Panc1 (cell line): ENCODE data around the gene HAUS1.

Source experiments
- CTCF ChIP-seq: fragments of 450-650 bp; IDR thresholded peaks from 2 replicates; pipeline ENCODE4 v1.5.1; 2017; ENCODE audit warnings: mild to moderate bottlenecking
- POLR2AphosphoS5 ChIP-seq: IDR thresholded peaks from 2 replicates; pipeline ENCODE4 v1.6.1; 2012; ENCODE audit warnings: mild to moderate bottlenecking, low read depth, low read length, moderate library complexity
- REST ChIP-seq, 2 experiments: IDR thresholded peaks; 2 replicates each; pipeline ENCODE4 v1.6.1; 2011 to 2012; ENCODE audit warnings: low read depth in 2 of 2, control low read depth in 1 of 2, low read length in 1 of 2, mild to moderate bottlenecking in 1 of 2, moderate library complexity in 1 of 2; ENCODE audit not compliant: insufficient read depth in 1 of 2
- SIN3A ChIP-seq: IDR thresholded peaks from 2 replicates; pipeline ENCODE4 v1.6.1; 2012; ENCODE audit warnings: low read depth, mild to moderate bottlenecking, low read length, moderate library complexity, borderline replicate concordance; ENCODE audit not compliant: insufficient read depth

- TF ChIP-seq CTCF (peak; percentile 59), REST (IDR thresholded peaks at IDR 0.05; ENCODE audit: insufficient read depth in 1 of 2, low read depth in 2 of 2, low read length in 1 of 2) (no peak), POLR2AphosphoS5 (no peak), SIN3A (no peak)
Observed at GRCh38 chr18:46073474-46074331, 30.5 kb upstream of the HAUS1 start.
